Endothelial cell of umbilical vein (primary cell): ENCODE data around the gene ITPKB.

Source experiments
- CTCF ChIP-seq, 2 donors: IDR thresholded peaks; 1 replicate in 1 of 2; 2 replicates in 1 of 2; pipeline ENCODE4 v1.5.1; 2011; ENCODE audit warnings: low read length in 2 of 2, mild to moderate bottlenecking in 2 of 2, moderate library complexity in 2 of 2, control low read depth in 1 of 2, inconsistent platforms in 1 of 2, low read depth in 1 of 2; ENCODE audit not compliant: insufficient read depth in 1 of 2; ENCODE audit errors: extremely low read depth in 1 of 2
- EZH2 ChIP-seq: IDR thresholded peaks from 2 replicates; pipeline ENCODE4 v1.6.1; 2012; ENCODE audit warnings: borderline replicate concordance, low read depth, mild to moderate bottlenecking, moderate library complexity, low read length, inconsistent platforms; ENCODE audit not compliant: severe bottlenecking
- FOS ChIP-seq: IDR thresholded peaks from 2 replicates; pipeline ENCODE4 v1.6.1; 2011; ENCODE audit warnings: mild to moderate bottlenecking, low read length, moderate library complexity, borderline replicate concordance; ENCODE audit not compliant: insufficient read depth
- JUN ChIP-seq: IDR thresholded peaks from 2 replicates; pipeline ENCODE4 v1.6.1; 2011; ENCODE audit warnings: borderline replicate concordance, low read depth; ENCODE audit not compliant: insufficient read length, insufficient read depth
- MAX ChIP-seq: IDR thresholded peaks from 2 replicates; pipeline ENCODE4 v1.6.1; 2011; ENCODE audit not compliant: insufficient read depth, insufficient read length
- MYC ChIP-seq: IDR thresholded peaks from one replicate; pipeline ENCODE4 v1.6.1; 2011; ENCODE audit warnings: mild to moderate bottlenecking, low read depth, low read length
- POLR2A ChIP-seq: IDR thresholded peaks from 2 replicates; pipeline ENCODE4 v1.6.1; 2012; ENCODE audit warnings: low read depth, mild to moderate bottlenecking, control low read depth, low read length
- POLR2AphosphoS5 ChIP-seq: IDR thresholded peaks from 2 replicates; pipeline ENCODE4 v1.6.1; 2012; ENCODE audit warnings: low read depth, mild to moderate bottlenecking, control low read depth, low read length, moderate library complexity; ENCODE audit not compliant: insufficient read depth

- TF ChIP-seq POLR2A: no peak
- no peak for TF ChIP-seq CTCF (IDR thresholded peaks at IDR 0.05; ENCODE audit: extremely low read depth in 1 of 2, insufficient read depth in 1 of 2, low read depth in 1 of 2, low read length in 2 of 2)
- TF ChIP-seq POLR2AphosphoS5: no peak
- no peak for TF ChIP-seq EZH2
- TF ChIP-seq MAX: no peak
- TF ChIP-seq MYC: no peak
- no peak for TF ChIP-seq FOS
- TF ChIP-seq JUN: no peak
These were observed 16.7 kb downstream of the ITPKB start for GRCh38 chr1:226722240-226722900.
